H1 (cell line): ENCODE data around the gene DBNDD1. TPM values are rescaled to one million over a fixed set of nuclear protein-coding genes. Genes with fewer than 3 reads are reported as not detected.
A peak's percentile ranks its signal among the peaks of the same experiment; 100 is the strongest.

Source experiments
- EP300 ChIP-seq, 2 experiments: IDR thresholded peaks; 1 replicate in 1 of 2; 2 replicates in 1 of 2; pipeline ENCODE4 v1.6.1; 2011 to 2012; ENCODE audit warnings: low read depth in 2 of 2, low read length in 2 of 2, mild to moderate bottlenecking in 2 of 2, borderline replicate concordance in 1 of 2, inconsistent platforms in 1 of 2, moderate library complexity in 1 of 2
- KDM4A ChIP-seq: IDR thresholded peaks from one replicate; pipeline ENCODE4 v1.7.1; 2012; ENCODE audit warnings: low read depth, mild to moderate bottlenecking, moderate library complexity, low read length, inconsistent platforms; ENCODE audit not compliant: severe bottlenecking
- RAD21 ChIP-seq, 2 experiments: IDR thresholded peaks in 1 of 2; conservative IDR thresholded peaks in 1 of 2; 2 replicates each; pipeline ENCODE4 v1.6.1; 2011; ENCODE audit warnings: low read depth in 2 of 2, low read length in 2 of 2, improper control_type of control experiment in 1 of 2, inconsistent platforms in 1 of 2, mild to moderate bottlenecking in 1 of 2, moderate library complexity in 1 of 2
- SIN3A ChIP-seq, 2 experiments: IDR thresholded peaks in 1 of 2; conservative IDR thresholded peaks in 1 of 2; 2 replicates each; pipeline ENCODE4 v1.6.1; 2011 to 2012; ENCODE audit warnings: low read length in 2 of 2, improper control_type of control experiment in 1 of 2, low read depth in 1 of 2, mild to moderate bottlenecking in 1 of 2
- TAF7 ChIP-seq: optimal IDR thresholded peaks from 2 replicates; pipeline ENCODE3; 2011; ENCODE audit warnings: low read depth, mild to moderate bottlenecking, inconsistent platforms, low read length, moderate library complexity, borderline replicate concordance
- polyA plus RNA-seq, 7 experiments: library from polyadenylated mRNA; depleted of rRNA in 3 of 7; stranded (reverse) in 5 of 7; unstranded in 2 of 7; fragments of >200 nt in 5 of 7; fragments of 200-250 nt in 2 of 7; gene quantifications; 1 replicate in 5 of 7; 2 replicates in 1 of 7; 4 replicates in 1 of 7; pipeline versions ENCODE4 v1.2.1 to v1.2.3, GENCODE V29; 2011 to 2013; ENCODE audit warnings: missing spikeins in 2 of 7, mixed read lengths in 2 of 7
- total RNA-seq: library from RNA; stranded (reverse); fragmentation: NEBNext Ultra II Directional; extraction: Animal tissue kit (Norgen Biotek cat#: 25700); gene quantifications from 2 replicates; pipeline ENCODE4 v1.2.1, GENCODE V29; 2021
- TF ChIP-seq, protein P1 (sequence below): fragments of 300-600 bp; sonication (generic); IDR thresholded peaks from 2 replicates; pipeline ENCODE4 v1.7.1; 2012; ENCODE audit warnings: low read length, moderate library complexity, mild to moderate bottlenecking, inconsistent platforms; ENCODE audit not compliant: insufficient replicate concordance

Gene DBNDD1
- total and polyA plus RNA-seq, 2 of the 8 experiments (the other 6 are each of a cell fraction or from before 2014, with no cell fraction given), result 69.9 to 92.6 TPM

DNA sequence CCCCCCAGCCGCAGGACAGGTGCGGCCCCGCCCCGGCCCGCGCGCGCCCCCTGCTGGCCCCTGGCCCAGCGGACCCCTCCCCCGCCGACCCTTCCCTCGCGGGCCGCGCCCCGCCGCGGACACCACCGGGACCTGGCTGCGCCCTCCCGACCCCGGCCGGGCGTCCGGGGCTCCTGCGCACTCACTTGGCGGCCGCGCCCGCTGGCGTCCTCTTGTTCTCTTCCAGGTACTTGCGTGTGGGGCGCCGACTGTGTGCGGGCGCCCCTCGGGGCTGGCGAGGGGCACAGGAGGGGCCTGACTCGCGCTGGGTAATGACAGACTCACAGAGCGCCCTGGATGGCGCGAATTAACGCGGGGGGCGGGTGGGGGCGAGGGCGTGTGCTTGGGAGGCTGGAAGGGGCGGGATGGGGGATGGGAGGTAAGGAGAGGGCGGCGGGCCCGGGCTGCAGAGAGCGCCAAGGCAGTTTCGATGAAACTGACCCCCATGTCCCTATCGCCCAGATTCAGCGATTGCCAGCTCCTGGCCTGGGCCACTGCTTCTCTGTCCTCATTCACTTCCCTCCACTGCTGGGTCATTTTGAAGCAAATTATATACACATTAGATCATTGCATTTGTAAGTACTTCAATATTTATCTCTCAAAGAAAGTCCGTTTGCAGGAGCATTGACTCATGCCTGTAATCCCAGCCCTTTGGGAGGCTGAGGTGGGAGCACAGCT is 445 bp upstream of the DBNDD1 start (continued):
- TF ChIP-seq, protein P1, sequence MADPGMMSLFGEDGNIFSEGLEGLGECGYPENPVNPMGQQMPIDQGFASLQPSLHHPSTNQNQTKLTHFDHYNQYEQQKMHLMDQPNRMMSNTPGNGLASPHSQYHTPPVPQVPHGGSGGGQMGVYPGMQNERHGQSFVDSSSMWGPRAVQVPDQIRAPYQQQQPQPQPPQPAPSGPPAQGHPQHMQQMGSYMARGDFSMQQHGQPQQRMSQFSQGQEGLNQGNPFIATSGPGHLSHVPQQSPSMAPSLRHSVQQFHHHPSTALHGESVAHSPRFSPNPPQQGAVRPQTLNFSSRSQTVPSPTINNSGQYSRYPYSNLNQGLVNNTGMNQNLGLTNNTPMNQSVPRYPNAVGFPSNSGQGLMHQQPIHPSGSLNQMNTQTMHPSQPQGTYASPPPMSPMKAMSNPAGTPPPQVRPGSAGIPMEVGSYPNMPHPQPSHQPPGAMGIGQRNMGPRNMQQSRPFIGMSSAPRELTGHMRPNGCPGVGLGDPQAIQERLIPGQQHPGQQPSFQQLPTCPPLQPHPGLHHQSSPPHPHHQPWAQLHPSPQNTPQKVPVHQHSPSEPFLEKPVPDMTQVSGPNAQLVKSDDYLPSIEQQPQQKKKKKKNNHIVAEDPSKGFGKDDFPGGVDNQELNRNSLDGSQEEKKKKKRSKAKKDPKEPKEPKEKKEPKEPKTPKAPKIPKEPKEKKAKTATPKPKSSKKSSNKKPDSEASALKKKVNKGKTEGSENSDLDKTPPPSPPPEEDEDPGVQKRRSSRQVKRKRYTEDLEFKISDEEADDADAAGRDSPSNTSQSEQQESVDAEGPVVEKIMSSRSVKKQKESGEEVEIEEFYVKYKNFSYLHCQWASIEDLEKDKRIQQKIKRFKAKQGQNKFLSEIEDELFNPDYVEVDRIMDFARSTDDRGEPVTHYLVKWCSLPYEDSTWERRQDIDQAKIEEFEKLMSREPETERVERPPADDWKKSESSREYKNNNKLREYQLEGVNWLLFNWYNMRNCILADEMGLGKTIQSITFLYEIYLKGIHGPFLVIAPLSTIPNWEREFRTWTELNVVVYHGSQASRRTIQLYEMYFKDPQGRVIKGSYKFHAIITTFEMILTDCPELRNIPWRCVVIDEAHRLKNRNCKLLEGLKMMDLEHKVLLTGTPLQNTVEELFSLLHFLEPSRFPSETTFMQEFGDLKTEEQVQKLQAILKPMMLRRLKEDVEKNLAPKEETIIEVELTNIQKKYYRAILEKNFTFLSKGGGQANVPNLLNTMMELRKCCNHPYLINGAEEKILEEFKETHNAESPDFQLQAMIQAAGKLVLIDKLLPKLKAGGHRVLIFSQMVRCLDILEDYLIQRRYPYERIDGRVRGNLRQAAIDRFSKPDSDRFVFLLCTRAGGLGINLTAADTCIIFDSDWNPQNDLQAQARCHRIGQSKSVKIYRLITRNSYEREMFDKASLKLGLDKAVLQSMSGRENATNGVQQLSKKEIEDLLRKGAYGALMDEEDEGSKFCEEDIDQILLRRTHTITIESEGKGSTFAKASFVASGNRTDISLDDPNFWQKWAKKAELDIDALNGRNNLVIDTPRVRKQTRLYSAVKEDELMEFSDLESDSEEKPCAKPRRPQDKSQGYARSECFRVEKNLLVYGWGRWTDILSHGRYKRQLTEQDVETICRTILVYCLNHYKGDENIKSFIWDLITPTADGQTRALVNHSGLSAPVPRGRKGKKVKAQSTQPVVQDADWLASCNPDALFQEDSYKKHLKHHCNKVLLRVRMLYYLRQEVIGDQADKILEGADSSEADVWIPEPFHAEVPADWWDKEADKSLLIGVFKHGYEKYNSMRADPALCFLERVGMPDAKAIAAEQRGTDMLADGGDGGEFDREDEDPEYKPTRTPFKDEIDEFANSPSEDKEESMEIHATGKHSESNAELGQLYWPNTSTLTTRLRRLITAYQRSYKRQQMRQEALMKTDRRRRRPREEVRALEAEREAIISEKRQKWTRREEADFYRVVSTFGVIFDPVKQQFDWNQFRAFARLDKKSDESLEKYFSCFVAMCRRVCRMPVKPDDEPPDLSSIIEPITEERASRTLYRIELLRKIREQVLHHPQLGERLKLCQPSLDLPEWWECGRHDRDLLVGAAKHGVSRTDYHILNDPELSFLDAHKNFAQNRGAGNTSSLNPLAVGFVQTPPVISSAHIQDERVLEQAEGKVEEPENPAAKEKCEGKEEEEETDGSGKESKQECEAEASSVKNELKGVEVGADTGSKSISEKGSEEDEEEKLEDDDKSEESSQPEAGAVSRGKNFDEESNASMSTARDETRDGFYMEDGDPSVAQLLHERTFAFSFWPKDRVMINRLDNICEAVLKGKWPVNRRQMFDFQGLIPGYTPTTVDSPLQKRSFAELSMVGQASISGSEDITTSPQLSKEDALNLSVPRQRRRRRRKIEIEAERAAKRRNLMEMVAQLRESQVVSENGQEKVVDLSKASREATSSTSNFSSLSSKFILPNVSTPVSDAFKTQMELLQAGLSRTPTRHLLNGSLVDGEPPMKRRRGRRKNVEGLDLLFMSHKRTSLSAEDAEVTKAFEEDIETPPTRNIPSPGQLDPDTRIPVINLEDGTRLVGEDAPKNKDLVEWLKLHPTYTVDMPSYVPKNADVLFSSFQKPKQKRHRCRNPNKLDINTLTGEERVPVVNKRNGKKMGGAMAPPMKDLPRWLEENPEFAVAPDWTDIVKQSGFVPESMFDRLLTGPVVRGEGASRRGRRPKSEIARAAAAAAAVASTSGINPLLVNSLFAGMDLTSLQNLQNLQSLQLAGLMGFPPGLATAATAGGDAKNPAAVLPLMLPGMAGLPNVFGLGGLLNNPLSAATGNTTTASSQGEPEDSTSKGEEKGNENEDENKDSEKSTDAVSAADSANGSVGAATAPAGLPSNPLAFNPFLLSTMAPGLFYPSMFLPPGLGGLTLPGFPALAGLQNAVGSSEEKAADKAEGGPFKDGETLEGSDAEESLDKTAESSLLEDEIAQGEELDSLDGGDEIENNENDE, result no peak
- TF ChIP-seq RAD21 (IDR thresholded peaks at IDR 0.05 in 1 of 2, conservative IDR thresholded peaks at IDR 0.05 in 1 of 2; ENCODE audit: low read depth in 2 of 2, low read length in 2 of 2) (peak in 1 of 2 experiments; percentile 9; a peak in 1 of 4 replicates), TAF7 (peak; percentile 85), KDM4A (peak; percentile 60), EP300 (IDR thresholded peaks at IDR 0.05; ENCODE audit: borderline replicate concordance in 1 of 2, low read depth in 2 of 2, low read length in 2 of 2) (no peak; a peak in 2 of 3 replicates), SIN3A (conservative IDR thresholded peaks at IDR 0.05 in 1 of 2, IDR thresholded peaks at IDR 0.05 in 1 of 2; ENCODE audit: low read depth in 1 of 2, low read length in 2 of 2) (no peak; a peak in 1 of 4 replicates)
